CD4-positive, alpha-beta T cell treated with Interleukin-6 at 100 ng/mL for 8 hours (primary cell): Measurements from ENCODE around the gene SNU13.
A peak's percentile ranks its signal among the peaks of the same experiment; 100 is the strongest.
"Not testable (repeated sequence)": the region's sequence is repeated elsewhere in the genome, so short reads cannot be mapped to it uniquely, and the experiment has no call there.

ENCODE experiments used
- DNase-seq: peaks from one replicate; pipeline ENCODE4 v3.0.0-alpha.2; 2020; ENCODE audit warnings: mixed read lengths, low spot score

The SNU13 gene

DNA sequence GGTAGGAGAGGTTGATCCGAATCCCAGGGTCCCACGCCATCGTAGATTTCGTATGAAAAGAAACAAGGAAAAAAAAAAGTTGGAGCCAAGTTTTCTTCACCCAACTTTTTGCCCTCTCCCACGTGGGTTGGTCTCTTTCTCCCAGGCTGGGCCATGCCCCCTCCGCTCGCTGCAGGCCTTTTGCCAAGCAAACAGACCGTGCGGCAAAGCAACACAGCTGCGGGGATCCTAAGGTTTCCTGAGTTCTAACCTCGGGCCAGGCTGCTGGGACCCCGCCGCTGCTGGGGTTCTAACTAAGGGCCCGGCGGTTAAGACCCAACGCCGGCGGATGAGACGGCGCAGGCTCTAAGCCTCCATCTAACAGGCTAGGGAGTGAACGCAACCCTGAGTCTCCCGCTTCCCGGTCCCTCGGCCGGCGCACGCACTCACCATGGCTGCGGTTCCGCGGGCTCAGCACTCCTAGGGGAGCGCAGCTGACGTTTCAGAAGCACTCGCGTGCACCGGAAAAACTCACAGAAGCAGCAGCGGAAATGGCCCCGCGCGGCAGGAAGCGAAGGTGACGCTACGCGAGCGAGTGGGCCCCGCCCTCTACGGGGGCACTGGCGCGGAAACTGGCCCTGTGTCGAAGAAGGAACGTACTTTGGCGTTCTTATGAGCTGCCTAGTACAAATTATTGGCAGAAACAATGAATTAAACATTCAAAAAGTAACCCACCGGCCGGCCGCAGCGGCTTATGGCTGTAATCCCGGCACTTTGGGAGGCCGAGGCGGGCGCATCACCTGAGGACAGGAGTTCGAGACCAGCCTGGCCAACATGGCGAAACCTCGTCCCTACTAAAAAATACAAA lies at the start of gene SNU13:
SNU13 (minus strand) TSS at position 503 of the 847 bp plus-strand sequence; CDS start at position 432, 71 bp downstream.
- DNase-seq, result peak; percentile 90

DNA sequence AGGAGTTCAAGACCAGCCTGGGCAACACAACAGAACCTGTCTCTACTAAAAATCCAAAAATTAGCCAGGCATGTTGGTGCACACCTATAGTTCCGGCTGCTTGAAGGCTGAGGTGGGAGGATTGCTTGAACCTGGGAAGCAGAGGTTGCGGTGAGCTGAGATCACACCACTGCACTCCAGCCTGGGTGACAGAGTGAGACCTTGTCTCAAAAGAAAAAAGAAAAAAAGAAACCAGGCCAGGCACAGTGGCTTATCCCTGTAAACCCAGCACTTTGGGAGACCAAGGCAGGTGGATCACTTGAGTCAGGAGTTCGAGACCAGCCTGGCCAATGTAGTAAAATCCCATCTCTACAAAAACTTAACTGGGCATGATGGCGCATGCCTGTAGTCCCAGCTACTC lies 44.6 kb upstream of the SNU13 start:
- DNase-seq, result not testable (repeated sequence)

DNA sequence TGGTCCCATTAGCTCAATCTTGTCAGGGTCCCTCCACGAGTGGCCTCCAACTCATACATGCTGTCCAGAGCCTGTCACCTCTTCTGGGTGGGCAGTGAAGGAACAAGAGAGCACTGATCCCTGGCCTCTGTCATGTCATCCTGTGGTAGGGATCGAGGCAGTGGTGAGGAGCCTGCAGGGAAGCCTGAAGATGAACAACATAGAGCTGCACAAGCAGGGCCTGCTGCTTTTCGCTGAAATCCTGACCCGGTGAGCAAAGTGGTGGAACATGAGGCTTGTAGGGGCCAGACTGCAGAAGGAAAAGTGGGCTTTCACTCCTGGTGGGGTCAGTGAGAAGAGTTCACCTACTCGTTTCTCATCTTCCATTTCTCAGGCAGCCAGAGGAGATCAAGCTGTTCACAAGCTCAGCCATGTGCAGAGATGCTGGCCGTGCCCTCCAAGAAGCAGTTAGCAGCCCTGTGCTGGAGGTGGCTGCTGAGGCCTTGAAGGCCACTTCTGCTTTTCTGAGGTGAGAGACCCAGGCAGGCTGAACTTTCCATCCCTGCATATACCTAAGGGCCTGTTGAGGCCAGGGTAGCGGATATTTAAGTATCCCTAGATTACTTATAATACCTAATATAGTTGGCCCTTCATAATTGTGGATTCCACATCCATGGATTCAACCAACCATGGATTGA lies 43.6 kb upstream of the SNU13 start:
- no peak for DNase-seq

DNA sequence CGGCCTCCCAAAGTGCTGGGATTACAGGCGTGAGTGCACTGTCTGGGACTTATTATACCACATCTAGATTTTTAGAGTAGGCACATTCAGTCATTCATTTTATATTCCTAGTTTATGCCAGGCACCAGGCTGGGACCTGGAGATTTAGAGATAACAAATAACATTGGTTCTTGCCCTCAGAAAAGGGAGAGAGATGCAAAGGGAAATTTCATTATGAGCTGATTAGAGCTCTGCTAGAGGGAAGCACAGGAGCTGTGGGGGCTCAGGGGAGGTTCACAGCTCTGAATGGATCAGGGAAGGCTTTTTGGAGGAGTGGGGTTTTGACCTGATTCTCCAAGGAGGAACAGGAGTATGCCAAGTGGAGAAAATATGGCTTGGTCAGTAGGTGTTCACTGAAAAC lies 42.9 kb upstream of the SNU13 start:
- DNase-seq, result no peak

DNA sequence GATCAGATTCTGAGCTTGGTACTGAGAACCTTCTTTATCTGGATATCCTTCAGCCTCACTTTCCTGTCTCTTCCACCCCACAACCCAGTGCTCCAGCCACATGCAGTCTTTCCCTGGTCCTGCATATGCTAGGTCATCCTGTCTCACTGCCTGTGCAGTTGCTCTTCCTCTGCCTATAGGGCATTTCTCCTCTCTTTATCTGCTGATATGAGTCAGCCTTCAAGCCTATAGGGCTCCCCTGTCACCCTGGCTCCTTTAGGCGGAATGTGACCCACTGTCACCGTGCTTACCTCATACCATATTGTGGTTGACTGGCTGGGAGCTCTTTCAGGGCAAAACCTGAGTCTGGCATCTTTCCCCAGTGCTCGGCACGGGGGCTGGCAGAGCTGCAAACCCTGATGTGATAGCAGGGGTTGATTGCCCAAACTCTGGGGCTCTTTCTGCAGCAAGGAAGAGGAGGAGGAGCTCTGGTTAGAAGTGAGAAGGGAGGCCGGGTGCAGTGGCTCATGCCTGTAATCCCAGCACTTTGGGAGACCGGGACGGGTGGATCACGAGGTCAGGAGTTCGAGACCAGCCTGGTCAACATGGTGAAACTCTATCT lies 36.9 kb upstream of the SNU13 start:
- no peak for DNase-seq

DNA sequence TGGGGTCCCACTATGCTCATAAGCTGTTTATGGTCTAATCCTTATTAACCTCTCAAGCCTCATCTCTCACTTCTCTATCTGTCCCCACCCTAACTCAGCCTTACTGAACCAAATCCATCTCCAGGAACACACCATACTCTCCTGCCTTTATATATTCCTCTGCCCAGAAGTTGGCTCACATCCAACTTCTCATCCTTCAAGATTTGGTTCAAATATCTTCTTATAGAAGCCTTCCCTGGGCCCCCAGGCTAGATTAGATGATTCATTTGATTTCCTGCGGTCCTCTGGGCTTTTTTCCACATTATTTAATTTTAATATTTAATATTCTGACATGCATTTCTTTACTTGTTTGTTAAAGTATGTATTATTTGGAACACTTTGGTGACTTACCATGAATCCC lies 33.8 kb upstream of the SNU13 start:
- no peak for DNase-seq

DNA sequence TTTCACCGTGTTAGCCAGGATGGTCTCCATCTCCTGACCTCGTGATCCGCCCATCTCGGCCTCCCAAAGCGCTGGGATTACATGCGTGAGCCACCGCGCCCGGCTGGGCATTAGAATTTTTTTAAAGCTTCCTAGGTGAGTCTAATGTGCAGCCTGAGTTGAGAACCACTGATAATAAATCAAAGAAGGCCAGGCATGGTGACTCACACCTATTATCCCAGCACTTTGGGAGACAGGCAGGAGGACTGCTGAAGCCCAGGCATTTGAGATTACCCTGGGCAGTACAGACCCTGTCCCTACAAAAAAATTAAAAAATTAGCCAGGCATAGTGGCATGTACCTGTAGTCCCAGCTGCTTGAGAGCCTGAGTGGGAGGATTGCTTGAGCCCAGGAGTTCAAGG lies 24.3 kb upstream of the SNU13 start:
- no peak for DNase-seq

DNA sequence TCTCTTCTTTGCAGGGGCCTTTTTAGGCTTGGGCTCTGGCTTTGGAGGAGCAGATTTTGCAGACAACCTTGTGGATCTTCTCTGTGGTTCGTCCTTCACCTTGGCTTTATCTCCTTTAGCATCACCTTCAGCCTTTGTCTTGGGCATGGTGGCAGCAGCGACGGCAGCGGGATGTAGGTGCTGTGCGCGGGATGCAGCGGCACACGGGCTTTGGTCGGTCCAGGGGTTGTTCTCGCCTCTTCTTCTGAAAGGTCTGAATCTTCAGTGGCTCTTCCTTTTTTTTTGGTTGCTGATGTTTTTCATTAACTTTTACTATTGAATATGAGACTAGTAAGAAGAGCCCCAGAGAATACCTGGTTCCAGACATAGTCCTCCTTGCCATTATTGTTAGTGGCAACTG lies 20.7 kb upstream of the SNU13 start:
- no peak for DNase-seq

DNA sequence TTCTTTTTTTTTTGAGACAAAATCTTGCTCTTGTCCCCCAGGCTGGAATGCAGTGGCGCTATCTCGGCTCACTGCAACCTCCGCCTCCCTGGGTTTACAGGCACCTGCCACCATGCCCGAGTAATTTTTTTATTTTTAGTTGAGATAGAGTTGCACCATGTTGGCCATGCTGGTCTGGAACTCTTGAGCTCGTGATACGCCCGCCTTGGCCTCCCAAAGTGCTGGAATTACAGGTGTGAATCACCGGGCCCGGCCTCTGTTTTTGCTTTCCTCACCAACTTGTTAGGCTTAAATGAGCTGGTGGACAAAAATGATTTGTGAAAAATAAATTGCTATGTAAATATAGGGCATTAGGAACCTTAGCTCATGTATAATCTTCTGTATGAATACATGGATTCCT lies 14.1 kb upstream of the SNU13 start:
- no peak for DNase-seq

DNA sequence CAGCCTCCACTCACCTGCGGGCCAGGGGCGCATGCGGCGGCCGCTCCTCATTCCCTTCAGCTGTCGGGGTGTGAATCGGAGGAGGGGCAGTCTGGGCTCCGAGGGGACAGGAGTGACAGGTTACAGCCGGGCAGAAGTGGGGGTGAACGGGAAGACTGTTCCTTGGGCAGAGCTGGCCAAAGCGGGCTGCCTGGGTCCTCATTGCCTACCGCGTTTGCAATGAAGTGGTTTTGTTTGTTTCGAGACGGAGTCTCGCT lies 11.4 kb upstream of the SNU13 start:
- DNase-seq, result no peak

DNA sequence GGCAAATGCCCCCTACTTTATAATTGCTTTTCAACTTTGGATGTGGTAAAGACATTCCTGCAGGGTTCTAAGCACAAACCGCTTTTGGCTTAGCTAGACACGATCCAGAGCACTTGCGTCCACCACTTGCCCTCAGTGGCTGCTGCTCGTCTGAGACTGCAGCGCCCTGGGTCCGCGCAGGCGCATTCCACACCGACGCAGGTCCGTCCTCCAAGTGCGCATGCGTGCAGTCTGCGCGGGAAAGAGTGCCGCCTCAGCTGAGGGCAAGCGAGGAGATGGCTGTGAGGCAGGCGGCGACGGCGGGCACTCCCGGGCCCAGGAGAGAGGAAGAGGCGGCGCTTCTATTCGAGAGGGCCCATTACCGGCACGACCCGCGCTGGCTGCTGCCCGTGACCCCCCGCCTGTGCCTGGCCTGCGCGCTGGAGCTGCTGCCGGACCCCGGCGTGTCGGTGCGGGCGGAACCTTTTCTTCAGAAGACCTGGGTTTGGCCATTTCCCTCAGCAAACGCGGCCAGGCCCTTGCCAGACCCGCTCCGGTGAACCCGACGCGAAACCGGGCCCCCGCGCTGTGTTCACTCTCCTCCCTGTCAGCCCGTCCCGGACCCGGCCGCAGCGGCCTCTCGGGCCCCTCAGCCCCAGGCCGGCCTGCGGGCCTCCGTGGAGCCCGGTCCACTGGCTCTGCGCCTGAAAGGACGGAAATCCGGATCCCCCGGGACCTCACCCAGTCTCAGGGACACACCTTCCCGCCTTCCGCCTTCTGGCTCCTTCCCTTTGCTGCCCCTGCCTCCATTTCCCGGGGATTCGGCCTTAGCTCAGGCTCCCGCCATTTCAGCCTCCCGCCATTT lies 10.8 kb upstream of the SNU13 start, which contains the start of gene MEI1:
MEI1 (plus strand) TSS at position 240 of the 844 bp plus-strand sequence; CDS start at position 276, 36 bp downstream.
- DNase-seq, result peak; percentile 93

DNA sequence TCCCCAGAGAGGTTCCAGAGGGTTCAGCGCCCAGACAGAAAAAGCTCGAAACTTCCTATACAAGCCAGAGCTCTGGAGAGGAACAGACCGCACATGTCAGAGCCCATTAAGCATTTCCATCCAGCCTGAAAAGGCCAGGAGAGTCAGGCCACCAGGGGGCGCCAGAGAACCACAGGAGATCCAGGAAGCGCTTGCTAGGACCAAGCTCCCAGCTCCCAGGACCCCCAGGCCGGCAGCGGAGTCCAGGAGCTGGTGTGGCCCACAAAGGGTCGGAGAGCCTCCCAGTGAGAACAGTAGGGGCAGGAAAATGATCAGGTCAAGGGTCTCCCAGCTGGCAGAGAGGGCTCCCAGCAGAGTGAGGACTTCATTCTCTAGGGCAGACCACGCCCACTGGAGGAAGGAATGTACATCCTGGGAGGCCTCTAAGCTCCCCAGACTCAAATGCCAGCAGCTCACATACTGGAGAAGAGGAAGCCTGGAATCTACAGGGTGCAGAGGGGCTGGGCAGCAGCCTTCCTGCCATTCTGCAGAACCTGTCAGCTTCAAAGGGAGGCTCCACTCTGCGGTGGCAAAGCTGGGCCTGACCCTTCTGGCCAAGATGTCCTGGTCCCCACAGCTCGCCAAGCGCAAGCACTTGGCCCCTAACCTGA lies 8.6 kb upstream of the SNU13 start:
- DNase-seq, result peak; percentile 86

DNA sequence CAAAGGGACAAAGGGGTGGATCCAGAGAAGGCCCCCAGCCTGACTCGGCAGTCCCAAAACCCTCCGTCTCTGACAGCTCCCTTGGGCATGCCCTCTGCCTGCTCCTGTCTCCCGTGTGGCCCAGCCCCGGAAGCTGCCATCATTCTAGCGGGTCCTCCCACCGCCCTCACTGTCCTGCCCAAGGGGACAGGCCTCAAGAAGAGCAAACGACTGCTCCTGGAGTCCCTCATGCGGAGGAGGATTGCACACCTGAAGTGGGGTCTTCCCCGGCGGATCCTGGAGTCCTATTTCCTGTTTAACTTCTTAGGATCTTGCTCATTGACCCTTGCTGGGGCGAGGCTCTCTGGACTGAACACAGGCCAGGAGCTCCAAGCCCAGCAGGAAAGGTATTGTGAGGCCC lies 8.0 kb upstream of the SNU13 start:
- DNase-seq, result no peak

DNA sequence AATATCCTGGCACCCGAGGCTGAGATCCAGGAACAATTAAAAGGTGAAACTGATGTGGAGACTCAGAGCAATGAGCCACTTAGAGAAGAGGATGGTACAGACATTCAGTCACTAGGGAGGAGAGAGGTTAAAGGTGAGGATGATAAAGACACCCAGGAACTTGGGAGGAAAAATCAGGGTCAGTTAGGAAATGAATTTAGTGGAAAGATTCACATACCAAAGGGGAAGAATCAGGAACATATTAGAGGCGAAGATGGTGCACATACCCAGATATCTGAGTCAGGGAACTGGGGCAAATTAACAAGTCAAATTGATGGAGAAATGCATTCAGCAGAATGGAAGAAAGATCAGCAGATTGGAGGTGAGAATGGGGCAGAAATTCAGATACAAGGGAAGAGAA lies 6.5 kb upstream of the SNU13 start:
- no peak for DNase-seq

DNA sequence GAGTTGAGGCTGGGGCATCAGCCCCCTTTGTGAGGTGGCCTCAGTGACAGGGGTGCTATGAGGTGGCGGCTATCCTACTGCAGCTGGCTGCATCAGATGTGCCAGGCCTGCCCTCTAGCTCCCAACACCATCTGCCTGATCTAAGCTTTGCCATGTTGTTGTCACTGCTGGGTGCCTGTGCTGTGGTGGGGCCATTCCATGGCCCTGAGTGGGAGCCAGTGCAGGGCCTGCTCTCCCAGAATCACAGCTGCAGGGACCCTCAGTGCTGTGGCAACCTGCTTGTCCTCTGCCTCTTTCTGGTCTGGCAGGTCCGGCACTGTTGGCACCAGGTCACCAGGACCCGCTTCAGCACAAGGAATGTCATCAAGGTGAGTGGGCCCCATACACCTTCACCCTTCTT lies 1.8 kb upstream of the SNU13 start:
- DNase-seq, result no peak

DNA sequence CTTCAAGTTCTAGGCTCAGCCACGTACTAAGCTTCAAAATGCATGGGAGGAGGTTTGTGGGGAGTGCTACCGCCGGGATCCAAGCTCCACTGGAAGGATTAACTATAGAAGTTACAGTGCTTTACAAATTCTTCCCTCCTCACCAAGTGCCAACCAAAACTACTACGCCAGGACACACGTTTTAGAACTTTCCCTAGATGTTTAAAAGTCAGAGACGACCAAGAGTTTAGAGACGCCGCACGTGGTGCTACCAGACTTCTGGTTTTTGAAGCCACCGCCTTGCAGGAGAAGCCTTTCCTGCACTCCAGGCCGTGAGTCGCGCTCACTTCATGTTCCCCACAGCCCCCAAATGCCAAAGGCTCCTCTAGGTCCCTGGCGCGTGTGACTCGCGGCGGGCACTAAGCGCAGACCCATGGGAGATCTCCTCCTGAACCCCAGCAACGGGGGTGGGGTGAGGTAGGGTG lies 734 bp downstream of the SNU13 start:
- no peak for DNase-seq

DNA sequence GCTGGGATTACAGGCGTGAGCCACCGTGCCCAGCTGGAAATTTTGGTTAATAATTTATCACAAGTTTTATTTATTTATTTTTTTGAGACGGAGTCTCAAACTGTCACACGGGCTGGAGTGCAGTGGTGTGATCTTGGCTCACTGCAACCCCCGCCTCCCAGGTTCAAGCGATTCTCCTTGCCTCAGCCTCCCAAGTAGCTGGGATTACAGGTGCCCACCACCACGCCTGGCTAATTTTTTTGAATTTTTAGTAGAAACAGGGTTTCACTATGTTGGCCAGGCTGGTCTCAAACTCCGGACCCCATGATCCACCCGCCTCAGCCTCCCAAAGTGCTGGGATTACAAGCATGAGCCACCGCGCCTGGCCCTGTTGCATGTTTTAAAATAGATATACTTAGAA lies 1.8 kb downstream of the SNU13 start:
- DNase-seq, result not testable (repeated sequence)

DNA sequence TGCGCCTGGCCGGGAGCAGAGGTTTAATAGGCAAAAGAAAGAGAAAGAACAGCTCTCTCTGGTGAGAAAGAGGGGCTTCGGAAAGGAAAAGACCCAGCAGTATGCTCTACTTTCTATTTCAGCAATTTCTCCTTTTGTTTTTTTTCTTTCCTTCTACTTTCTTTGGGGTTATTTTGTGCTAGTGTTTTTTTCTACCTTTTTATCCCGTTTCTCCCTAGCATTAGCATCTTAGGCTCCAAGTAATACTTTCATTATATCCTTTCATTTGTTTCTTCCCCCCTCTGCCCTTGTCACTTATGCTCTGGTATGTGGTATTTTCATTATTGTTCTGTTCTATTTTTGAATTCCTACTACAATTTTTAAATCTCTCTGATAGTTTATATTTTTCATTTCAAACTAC lies 4.5 kb downstream of the SNU13 start:
- no peak for DNase-seq

DNA sequence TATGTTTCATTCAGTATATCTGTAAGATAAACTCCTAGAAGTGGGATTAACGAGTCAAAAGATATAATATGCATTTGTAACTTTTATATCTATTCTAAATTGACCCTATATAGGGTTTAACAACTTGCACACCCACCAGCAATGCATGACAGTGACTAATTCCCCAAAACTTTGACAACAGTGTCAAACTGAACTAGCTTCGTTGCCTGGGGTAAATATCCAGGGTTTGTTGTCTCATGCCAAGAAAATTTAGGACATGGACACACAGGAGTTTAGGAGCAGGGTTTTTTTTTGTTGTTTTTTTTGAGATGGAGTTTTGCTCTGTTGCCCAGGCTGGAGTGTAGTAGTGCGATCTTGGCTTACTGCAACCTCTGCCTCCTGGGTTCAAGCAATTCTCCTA lies 5.1 kb downstream of the SNU13 start:
- no peak for DNase-seq

DNA sequence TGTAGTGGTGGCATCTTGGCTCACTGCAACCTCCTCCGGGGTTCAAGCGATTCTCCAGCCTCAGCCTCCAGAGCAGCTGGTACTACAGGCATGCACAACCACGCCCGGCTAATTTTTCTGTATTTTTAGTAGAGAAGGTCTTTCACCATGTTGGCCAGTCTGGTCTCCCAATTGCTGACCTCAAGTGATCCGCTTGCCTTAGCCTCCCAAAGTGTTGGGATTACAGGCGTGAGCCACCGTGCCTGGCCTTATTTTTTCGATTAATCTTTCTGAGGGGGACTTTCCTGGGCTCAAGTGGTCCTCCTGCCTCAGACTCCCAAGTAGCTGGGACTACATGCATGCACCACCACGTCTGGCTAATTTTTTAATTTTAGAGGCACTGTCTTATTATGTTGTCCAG lies 5.6 kb downstream of the SNU13 start:
- no peak for DNase-seq

DNA sequence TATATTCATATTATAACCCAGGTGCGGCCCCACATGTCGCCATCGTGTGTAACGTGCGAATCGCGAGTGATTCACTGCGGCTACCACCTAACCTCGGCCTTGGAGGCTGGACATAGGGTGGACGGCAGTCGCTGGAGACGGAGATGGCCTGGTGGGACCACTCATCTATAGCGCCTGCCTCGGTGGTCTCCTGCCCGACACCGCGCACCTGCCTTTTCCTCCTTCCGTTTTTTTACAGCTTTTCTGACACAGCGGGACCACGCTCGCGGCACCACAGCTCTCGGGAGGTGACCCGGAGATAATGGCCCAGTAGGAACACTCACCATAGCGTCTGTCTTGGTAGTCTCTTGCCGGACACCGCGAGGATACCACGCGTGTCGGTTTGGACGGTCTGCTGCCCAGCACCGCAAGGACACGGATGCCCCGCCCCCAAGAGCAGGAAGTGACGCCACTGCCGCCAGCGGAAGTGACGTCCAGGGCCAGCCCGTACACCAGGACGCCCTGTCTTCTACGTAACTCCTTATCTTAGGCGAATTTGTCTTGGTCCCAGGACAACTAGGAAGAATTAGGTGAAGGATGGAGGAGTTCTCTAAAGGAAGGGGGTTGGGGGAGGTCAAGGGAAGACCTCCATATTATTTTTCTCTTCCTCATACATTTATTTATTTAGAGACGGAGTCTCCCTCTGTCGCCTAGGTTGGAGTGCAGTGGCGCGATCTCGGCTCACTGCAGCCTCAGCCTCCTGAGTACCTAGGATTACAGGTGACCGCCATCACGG lies 6.4 kb downstream of the SNU13 start:
- DNase-seq, result peak; percentile 79
